Esophagus mucosa (tissue), 1 donor: ENCODE data around the gene DNTTIP2. TPM values are rescaled to one million over a fixed set of nuclear protein-coding genes. Genes with fewer than 3 reads are reported as not detected.
"Not testable (repeated sequence)": the region's sequence is repeated elsewhere in the genome, so short reads cannot be mapped to it uniquely, and the experiment has no call there.

Source experiments
- ATAC-seq: fragments of 200-7000 bp; cut with Tn5 transposase; one replicate; pipeline ENCODE4 v1.9.1; 2020
- total RNA-seq: library from RNA; stranded (reverse); gene quantifications from one replicate; pipeline ENCODE4 v1.2.4, GENCODE V29; 2023
- donor health status: DM: yes; HTN: yes; CAD: no.

Gene DNTTIP2
- total RNA-seq, 1 donor from 2014 or later: 48.5 TPM

DNA sequence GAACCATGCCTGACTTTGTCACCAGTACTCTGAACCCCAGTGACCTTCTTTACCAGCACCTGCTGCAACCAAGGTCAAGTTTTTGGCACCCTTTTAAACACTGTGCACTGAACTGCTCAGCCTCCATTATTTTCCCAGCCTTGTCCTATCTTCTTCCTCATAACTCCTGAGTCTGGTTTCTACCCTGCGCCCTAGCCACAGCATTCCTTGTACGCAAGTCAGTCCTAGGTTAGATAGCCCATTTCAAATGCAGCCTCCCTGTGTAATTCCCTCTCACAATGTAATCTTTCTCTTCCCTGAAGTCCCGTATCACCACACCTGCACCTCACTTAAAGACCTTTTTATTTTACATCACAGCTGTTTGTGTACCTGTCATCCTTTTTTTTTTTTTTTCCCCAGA lies 37.2 kb downstream of the DNTTIP2 start:
- ATAC-seq: no peak

DNA sequence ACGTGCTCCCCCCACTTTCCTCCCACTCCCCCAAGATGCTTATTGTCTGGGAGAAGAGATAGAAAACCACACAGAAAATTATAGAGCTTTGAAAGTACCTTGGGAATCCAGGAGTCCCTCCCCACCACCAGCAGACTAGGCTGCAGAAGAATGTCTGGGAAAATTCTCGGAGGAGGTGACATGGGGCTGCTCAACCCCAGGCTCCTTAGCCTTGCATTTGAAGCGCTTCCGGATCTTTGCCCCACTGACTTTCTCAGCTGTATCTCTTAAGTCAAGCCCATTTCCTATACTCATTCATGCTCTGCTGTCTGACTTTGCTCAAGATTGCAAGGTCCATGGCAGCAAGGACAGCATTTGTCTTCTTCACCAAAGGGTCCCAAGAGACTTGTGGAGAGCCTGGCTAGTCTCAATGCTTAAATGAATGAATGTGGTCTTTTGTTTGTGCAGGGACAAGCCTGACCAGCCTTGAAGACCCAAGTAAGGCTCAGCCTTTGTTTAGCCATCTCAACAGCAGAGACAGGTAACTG lies 38.0 kb downstream of the DNTTIP2 start:
- ATAC-seq: no peak

DNA sequence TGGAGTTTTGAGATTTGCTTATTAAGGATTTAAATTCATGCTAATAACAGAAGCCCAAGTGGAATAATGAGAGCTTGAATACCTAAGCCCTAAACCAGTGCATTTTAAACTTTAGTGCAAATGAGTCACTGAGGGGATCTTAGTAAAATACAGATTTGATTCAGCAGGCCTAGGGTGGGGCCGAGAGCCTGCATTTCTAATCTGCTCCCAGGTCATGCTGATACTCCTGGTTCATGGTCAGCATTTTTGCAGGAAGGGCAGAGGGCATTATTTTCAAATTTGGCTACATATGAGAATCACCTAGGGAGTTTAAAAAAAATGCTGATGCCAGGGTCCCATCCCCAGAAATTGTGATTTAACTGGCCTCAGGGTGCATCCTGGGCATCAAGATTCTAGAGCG lies 39.3 kb downstream of the DNTTIP2 start:
- ATAC-seq: no peak

DNA sequence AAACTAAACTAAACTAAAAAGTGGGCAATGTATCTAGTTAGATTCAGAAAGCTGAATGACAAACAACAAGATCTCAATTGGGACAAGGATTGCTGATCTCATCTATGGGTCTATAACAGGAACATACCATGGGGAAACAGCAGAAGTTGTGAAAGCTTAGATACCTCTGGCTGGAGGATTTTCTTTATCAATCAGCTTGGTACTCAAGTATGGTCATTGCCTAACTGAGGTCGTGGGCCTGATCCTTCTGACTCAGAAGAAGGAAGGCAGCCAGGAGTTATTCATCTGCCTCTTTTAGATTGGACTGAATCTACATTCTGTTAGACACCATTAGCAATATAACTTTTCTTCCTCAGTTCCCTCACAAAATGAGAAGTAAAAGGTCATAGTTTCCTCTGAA lies 39.7 kb downstream of the DNTTIP2 start:
- ATAC-seq: peak; percentile 34

DNA sequence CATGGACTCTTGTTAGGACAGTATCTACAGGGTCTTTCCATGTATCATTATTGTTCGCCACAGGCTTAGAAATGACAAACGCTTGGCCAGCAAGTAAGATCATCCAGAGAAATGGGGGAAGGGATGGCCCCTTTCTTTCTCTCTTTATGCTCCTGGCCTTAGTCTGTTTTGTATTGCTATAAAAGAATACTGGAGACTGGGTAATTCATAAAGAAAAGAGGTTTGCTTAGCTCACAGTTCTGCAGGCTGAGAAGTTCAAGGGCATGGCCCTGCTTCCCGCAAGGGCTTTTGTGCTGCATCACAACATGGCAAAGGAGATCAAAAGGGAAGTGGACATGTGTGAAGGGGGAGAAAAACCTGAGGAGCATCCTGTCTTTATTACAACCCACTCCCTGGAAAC lies 41.0 kb downstream of the DNTTIP2 start:
- ATAC-seq: no peak

DNA sequence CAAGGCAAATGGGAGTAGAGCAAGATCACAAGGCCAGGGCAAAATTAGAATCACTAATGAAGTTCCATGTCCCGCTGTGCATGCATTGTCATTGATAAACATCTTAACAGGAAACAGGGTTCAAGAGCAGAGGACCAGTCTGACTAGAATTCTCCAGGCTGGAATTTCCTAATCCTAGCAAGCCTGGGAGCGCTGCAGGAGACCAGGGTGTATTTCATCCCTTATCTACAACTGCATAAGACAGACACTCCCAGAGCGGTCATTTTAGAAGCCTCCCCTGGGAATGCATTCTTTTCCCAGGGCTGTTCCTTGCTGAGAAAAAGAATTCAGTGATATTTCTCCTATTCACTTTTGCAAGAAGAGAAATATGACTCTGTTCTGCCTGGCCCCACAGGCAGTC lies 45.7 kb downstream of the DNTTIP2 start:
- ATAC-seq: not testable (repeated sequence)

DNA sequence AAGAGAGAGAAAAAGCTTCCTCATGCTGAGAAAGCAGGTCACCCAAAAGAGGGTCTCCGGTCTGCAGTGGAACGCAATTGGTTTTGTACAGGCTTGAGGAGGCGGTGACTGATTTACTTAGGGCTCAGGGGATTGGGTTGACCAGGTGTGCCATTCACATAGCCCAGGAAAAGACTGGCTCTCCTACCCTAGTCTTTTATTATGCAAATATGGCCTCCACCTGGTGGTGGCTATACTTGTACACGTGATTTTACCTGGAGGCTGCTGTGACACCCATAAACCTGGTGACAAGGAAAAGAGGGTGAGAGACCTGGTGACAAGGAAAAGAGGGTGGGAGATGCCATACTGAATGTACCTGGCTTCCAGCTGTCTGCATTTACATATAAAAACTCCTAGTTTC lies 49.9 kb downstream of the DNTTIP2 start:
- peak; percentile 37 for ATAC-seq

DNA sequence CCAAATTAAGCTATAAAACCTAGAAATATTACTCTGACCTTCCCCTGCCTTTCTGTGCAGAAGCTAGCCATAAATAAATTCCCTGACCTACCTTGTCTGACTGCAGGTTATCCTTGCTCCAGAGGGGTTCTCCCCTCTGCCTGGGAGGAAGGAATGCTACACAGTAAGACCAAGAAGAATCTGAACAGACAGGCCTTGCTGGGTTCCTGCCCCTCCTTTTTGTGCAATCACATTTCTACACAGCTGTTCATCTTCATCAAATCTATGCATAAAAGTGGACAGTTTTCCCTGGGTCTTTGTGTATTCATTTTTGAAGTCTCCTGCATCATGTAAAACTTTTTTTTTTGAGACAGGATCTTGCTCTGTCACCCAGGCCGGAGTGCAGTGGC lies 50.6 kb downstream of the DNTTIP2 start:
- peak; percentile 90 for ATAC-seq

DNA sequence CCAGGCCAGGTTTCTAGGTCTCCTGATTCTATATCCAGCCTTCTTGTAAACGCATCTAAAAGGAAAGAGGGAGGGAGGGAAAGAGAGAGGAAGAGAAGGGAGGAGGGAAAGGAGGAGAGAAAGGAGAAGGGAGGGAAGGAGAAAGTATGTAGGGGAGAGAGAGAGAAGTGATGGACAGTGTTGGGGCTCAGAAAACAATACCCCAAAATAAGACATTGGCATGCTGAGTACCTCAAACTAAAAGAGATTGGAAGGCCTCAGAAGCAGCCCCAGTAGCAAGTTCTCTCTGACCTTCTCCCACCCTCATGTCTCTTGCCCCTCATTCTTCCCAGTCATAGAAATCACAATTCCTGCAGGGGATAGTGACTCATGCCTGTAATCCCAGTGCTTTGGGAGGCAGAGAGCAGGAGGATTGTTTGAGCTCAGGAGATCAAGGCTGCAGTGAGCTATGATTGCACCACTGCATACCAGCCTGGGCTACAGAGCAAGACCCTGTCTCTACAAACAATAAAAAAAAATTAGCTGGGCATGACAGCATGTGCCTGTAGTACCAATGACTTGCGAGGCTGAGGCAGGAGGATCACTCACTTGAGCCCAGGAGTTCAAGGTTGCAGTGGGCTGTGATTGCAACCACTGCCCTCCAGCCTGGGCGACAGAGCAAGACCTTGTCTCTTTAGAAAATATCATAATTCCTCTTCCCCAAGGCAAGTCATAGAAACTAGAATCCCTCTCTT lies 51.2 kb downstream of the DNTTIP2 start:
- no peak for ATAC-seq

DNA sequence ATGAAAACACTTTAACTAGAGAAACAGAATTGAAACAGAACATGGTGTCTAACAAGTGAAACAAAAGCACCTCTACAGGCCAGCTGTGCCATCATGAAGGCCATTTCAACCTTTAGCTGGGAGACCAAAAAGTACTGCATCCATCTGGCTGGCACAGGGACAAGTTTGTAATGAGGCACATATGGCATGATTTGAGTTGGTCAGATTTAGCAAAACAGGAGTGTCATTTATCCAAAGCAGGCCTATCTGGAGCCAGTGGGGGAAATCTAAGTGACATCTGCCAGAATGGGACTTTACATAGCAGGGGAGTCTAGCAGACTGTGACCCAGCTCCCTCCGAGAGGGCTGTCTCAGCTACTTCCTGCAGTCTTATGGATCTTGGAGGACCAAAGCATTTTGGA lies 51.9 kb downstream of the DNTTIP2 start:
- no peak for ATAC-seq

DNA sequence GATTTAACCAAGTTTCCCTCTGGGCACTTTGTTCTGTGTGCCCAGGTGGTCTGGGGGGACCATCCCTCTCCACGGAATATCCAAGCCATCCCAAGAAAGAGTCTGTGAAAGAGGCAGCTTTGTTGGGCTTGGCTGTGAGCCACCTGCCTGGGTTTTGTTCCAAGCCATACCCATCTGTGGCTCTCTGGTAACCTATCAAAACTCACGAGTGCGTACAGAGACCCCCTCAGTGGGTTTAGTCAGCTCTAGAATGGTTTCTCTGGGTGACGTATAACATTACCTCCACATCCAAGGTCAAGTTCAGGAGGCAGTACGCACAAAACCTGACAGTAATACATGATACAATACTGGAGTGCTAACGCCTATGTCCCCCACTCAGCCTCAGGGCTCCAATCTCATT lies 54.2 kb downstream of the DNTTIP2 start:
- no peak for ATAC-seq

DNA sequence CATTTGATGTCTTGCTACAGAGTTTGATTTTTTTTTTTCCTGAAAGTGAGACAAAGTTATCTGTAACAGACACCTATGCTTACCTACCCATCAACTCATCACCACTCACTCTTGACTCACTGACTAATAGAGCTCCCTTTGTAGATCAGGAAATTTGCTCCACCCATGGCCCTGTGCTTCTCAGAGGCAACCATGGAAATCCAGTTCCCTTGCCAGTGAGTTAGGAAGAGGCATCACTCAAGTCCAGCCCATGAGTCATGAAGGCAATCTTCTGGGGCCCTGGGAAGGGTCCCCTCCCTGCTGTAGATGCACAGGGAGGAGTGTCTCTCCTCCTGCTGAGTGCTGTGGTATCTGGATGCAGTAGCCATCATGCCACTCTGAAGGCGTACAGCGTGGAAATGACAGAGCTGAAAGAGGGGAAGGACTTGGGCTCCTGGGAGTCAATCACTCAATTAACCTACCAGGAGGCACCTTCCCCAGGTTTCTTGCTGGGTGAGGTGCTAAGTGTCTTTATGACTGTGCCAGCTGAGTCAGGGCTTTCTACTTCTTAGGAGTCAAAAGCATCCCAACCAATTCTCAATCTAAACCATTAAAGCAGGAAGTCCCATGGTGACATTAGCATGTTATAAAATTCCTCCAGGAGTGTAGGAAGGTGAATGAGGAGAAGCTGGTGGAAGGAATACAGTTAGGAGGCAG lies 56.1 kb downstream of the DNTTIP2 start:
- ATAC-seq: peak; percentile 83

DNA sequence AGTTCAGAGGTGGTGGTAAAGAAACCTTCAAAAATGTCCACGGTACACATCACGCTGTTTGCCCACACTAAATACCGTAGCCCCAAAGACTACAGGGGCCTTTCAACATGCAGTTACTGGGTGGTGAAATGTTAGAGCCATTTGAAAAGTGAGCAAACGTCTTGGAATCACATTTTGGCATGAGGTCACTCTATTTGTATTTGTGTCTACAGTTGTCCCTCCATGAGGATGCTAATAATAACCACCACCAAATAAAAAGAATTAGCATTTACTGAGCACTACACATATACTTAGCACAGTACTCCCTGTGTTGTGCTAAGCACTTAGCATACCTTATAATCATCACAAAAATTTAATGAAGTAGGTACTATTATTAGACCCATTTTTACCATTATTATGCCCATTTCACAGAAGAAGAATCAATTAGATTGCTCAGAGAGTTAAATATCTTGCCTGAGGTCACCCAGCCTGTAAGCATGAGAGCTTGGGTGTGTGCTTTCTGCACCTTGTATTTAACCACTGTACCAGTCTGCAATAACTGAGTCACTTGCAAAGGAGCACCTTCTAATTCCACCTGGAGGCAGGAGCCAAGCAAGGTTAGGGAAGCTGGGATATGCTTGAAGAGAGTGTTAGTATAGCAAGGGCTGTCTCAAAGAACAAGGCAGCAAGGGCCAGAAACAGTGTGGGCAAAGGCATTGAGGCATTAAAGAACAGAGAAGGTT lies 57.4 kb downstream of the DNTTIP2 start:
- peak; percentile 70 for ATAC-seq

DNA sequence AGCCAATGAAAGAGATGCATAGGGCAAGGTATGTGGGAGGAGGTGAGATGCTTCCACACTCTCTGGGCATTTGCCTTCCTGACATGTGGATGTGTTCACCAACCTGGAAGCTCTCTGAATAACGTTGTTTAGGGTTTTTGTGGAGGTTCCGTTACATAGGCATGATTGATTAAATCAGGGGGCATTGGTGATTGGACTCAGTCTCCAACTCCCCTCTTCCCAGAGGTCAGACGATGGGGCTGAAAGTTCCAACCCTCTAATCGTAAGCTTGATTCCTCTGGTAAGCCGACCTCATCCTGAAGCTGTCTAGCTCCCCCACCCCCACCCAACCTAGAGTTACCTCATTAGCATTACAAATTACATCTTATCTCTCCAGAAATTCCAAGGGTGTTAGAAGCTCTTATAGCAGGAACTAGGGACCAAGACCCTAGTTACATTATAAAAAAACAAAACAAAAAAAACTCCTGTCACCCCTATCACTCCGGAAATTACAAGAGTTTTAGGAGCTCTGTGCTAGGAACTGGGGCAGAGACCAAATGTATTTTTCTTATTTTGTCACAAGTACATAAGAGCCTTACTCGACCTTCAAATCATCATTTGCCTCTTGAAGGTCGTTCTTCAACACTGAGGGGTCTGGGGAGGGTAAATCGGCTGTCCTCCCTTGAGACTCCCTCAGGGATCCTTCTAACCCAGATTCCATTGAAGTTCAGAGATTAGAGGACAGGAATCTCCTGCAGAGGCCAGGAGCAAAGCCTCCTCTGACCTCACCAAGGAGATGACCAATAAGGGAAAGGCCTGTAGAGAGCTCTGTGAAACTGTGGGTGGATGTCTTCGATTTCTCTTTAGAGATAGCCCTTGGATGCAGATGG lies 58.2 kb downstream of the DNTTIP2 start:
- no peak for ATAC-seq

DNA sequence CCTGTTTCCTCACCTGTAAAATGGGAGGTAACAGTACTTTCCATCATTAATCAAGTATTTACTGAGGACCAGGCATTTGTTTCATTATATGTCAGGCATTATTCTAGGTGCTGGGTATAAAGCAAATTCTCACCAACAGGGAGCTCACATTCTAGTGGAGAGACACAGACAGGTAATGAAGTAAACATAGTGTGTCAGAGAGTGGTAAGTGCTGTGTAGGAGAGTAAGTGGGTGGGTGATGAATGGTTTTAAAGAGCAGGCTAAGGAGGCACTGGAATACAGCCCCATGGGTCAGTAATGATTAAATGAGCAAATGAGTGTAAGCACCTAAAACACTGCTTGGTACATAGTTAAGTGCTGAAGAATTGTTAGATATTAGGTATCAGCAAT lies 60.4 kb downstream of the DNTTIP2 start:
- no peak for ATAC-seq

DNA sequence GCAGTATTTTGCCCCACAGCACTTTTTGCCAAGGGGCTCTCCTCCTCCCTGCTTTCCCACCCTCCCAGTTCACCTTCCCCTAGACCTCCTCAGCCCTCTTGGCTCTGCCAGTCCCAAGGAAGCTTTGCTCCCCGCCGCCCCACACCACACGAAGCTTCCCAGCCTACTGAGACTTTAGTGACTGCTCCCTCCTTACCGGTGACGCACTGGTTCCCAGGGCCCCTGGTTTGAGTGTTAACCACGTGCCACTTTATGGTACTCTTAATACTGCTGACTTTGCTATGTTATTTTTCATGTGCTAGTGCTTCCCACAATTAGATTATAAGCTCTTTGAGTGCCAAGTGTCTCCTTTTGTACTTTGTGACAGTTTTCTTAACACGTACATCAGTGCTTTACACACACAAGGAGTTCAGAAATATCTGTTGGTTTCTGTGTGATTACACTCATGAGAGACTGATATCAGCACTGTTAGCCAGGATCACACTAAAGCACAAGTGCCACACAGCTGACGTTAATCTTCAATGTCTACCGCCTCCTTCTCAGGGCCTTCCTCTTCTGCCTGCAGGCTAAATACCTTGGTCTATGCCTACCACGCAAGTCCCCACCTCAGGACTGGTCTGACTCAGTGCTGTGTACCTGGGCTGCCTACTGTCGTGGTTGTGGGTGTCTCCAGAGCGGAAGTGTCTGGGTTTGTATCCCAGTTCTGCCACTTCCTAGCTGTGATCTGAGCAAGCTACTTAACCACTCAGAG lies 61.0 kb downstream of the DNTTIP2 start:
- peak; percentile 7 for ATAC-seq

DNA sequence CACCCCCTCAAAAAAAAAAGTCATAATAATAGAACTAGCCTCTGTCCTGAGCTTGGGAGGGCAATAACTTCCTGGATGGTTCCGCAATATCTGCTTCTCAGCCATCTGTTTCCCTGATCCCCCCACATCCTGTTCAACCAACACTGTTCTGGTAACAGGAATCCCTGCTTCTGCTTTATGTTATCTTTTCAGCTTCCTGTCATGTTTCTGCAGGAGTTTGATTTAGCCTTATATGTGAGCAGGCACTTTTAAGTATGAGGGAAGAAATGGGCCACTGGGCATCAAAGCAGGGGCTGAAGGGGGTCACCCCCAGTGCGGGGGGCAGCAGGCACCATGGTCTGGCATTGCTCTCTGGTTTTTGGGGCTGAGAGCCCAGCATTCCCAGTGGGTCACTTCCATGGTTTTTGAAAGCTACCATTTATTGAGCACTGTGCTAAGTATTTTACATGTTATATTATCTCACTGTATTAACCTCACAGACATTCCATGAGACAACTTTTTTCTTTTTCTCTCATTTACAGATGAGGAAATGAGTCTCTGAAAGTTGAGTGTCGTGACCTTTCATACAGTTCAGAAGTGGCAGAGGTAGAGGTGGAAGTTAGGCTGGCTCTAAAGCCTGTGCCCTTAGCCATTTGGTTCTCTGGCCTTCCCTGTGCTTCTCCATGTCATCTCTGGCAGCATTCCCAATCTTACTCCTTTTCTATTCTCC lies 61.9 kb downstream of the DNTTIP2 start:
- ATAC-seq: no peak
